A549 (cell line): ENCODE results near the gene ZNF213. TPM values are rescaled to one million over a fixed set of nuclear protein-coding genes. Genes with fewer than 3 reads are reported as not detected.

Source experiments
- ATAC-seq, 2 experiments: fragments of 200-7000 bp in 1 of 2; fragments of >200 bp in 1 of 2; cut with Nextera tagmentation in 1 of 2; cut with Tn5 transposase in 1 of 2; 3 replicates each; pipeline versions ENCODE4 v1.8.0 to v1.9.1; 2018 to 2020; ENCODE audit warnings: mild to moderate bottlenecking in 1 of 2, moderate library complexity in 1 of 2
- CTCF ChIA-PET: fragments of 300-600 bp; sonication (Branson Sonifier 250); formaldehyde crosslinking; extraction: SDS; loops from one replicate; lab custom pipeline; 2021; ENCODE audit warnings: antibody characterized with exemption, inconsistent platforms; lab: Yijun Ruan, JAX
- POLR2A ChIA-PET: fragments of 350-600 bp; formaldehyde crosslinking; extraction: SDS; loops from one replicate; lab custom pipeline; 2021; ENCODE audit warnings: antibody characterized with exemption, inconsistent platforms; lab: Yijun Ruan, JAX
- DNase-seq, 2 experiments: peaks; one replicate each; pipeline versions ENCODE4 v3.0.0 to v3.0.0-alpha.2; 2011 to 2016; ENCODE audit warnings: low read depth in 1 of 2, low spot score in 1 of 2
- FAIRE-seq: peaks from 2 replicates; lab custom pipeline; 2011; peaks lifted over from hg19 to GRCh38; lab: Jason Lieb, UNC
- H3K27ac ChIP-seq, 2 experiments: fragments of >200 bp; sonication (Bioruptor Twin); formaldehyde crosslinking; 3 replicates each; pipeline ENCODE4 v1.5.1; 2016 to 2017
- H3K4me1 ChIP-seq: fragments of >200 bp; sonication (Bioruptor Twin); formaldehyde crosslinking; 3 replicates; pipeline ENCODE4 v1.6.1; 2016
- H3K4me2 ChIP-seq: fragments of >200 bp; sonication (Bioruptor Twin); formaldehyde crosslinking; 3 replicates; pipeline ENCODE4 v1.6.1; 2016
- H3K4me3 ChIP-seq: fragments of >200 bp; sonication (Bioruptor Twin); formaldehyde crosslinking; 3 replicates; pipeline ENCODE4 v1.5.1; 2016
- H3K9me3 ChIP-seq: fragments of >200 bp; sonication (Bioruptor Twin); formaldehyde crosslinking; 3 replicates; pipeline ENCODE4 v1.6.1; 2016
- ATOH8 ChIP-seq: fragments of 250-450 bp; sonication (Bioruptor Pico); IDR thresholded peaks from 2 replicates; pipeline ENCODE4 v1.5.0; 2020; ENCODE audit warnings: low read depth, mild to moderate bottlenecking, moderate library complexity
- BCL3 ChIP-seq: fragments of >200 bp; sonication (Bioruptor Twin); formaldehyde crosslinking; IDR thresholded peaks from 3 replicates; pipeline ENCODE4 v1.6.1; 2016
- CBX2 ChIP-seq: fragments of 200-600 bp; sonication (generic); IDR thresholded peaks from 2 replicates; pipeline ENCODE4 v1.6.1; 2016; ENCODE audit warnings: low read depth, mild to moderate bottlenecking, borderline replicate concordance
- CHD2 ChIP-seq: fragments of 150-350 bp; IDR thresholded peaks from 2 replicates; pipeline ENCODE4 v1.6.1; 2014; ENCODE audit warnings: low read length; ENCODE audit not compliant: partially characterized antibody
- CTCF ChIP-seq: fragments of >200 bp; sonication (Bioruptor Twin); formaldehyde crosslinking; IDR thresholded peaks from 3 replicates; pipeline ENCODE4 v1.5.1; 2016
- EP300 ChIP-seq, 2 experiments: fragments of >200 bp; sonication (Bioruptor Twin); formaldehyde crosslinking; IDR thresholded peaks; 2 replicates in 1 of 2; 3 replicates in 1 of 2; pipeline ENCODE4 v1.6.1; 2016 to 2017
- FOSB ChIP-seq: fragments of 250-450 bp; sonication (Bioruptor Pico); IDR thresholded peaks from 2 replicates; pipeline ENCODE4 v1.5.0; 2020; ENCODE audit warnings: mild to moderate bottlenecking, moderate library complexity
- HES2 ChIP-seq: fragments of >200 bp; sonication (Bioruptor Twin); formaldehyde crosslinking; IDR thresholded peaks from 2 replicates; pipeline ENCODE4 v1.6.1; 2016
- HEYL ChIP-seq: fragments of 250-450 bp; sonication (Bioruptor Pico); IDR thresholded peaks from 2 replicates; pipeline ENCODE4 v1.8.0; 2021; ENCODE audit warnings: mild to moderate bottlenecking, moderate library complexity
- HMGXB4 ChIP-seq: fragments of 250-450 bp; sonication (Bioruptor Pico); IDR thresholded peaks from 2 replicates; pipeline ENCODE4 v1.5.0; 2021; ENCODE audit warnings: mild to moderate bottlenecking, moderate library complexity, borderline replicate concordance
- HOXB13 ChIP-seq: fragments of 250-450 bp; sonication (Bioruptor Pico); IDR thresholded peaks from 2 replicates; pipeline ENCODE4 v1.5.0; 2020; ENCODE audit warnings: low read depth, mild to moderate bottlenecking, moderate library complexity
- JUN ChIP-seq, 2 experiments: fragments of >200 bp; sonication (Bioruptor Twin); formaldehyde crosslinking; IDR thresholded peaks; 2 replicates in 1 of 2; 3 replicates in 1 of 2; pipeline ENCODE4 v1.6.1; 2016 to 2017
- KDM1A ChIP-seq: fragments of 200-600 bp; sonication (generic); IDR thresholded peaks from 2 replicates; pipeline ENCODE4 v1.6.1; 2016; ENCODE audit warnings: low read depth, mild to moderate bottlenecking
- KDM5A ChIP-seq: fragments of 200-600 bp; sonication (generic); IDR thresholded peaks from 2 replicates; pipeline ENCODE4 v1.6.1; 2016; ENCODE audit warnings: antibody characterized with exemption, mild to moderate bottlenecking
- MAZ ChIP-seq: fragments of 150-350 bp; IDR thresholded peaks from 2 replicates; pipeline ENCODE4 v1.6.1; 2014; ENCODE audit warnings: antibody characterized with exemption, low read depth, low read length, borderline replicate concordance
- PHF8 ChIP-seq: fragments of 200-600 bp; sonication (generic); IDR thresholded peaks from 2 replicates; pipeline ENCODE4 v1.6.1; 2016; ENCODE audit warnings: low read depth, mild to moderate bottlenecking, antibody characterized with exemption, moderate library complexity, borderline replicate concordance
- REST ChIP-seq: fragments of 200-600 bp; sonication (generic); IDR thresholded peaks from 2 replicates; pipeline ENCODE4 v1.6.1; 2016; ENCODE audit warnings: antibody characterized with exemption, mild to moderate bottlenecking, moderate library complexity
- RFX5 ChIP-seq: fragments of 450-650 bp; IDR thresholded peaks from 2 replicates; pipeline ENCODE4 v1.7.1; 2014; ENCODE audit warnings: antibody characterized with exemption, mild to moderate bottlenecking, moderate library complexity
- TFCP2L1 ChIP-seq: fragments of 250-450 bp; sonication (Bioruptor Pico); IDR thresholded peaks from 2 replicates; pipeline ENCODE4 v1.5.0; 2021; ENCODE audit warnings: mild to moderate bottlenecking
- TP53 ChIP-seq: fragments of 250-450 bp; sonication (Bioruptor Pico); IDR thresholded peaks from 2 replicates; pipeline ENCODE4 v1.5.0; 2021; ENCODE audit warnings: mild to moderate bottlenecking, moderate library complexity
- USF2 ChIP-seq: fragments of 450-650 bp; IDR thresholded peaks from 2 replicates; pipeline ENCODE4 v1.6.1; 2014; ENCODE audit warnings: antibody characterized with exemption
- ZC3H11A ChIP-seq: fragments of 450-650 bp; IDR thresholded peaks from 2 replicates; pipeline ENCODE4 v1.6.1; 2014; ENCODE audit warnings: antibody characterized with exemption, mild to moderate bottlenecking
- WGBS: methylation state at CpG from one replicate; pipeline ENCODE4 v1.1.6; 2017; ENCODE audit errors: missing lambda C conversion rate; 5-methylcytosine and 5-hydroxymethylcytosine counted together
- polyA plus RNA-seq, 4 experiments: library from polyadenylated mRNA; depleted of rRNA in 3 of 4; stranded (reverse); fragments of >200 nt; fragmentation: RNase III in 1 of 4; extraction: RNeasy Plus Mini Kit Qiagen cat#74134 plus additional on column Dnase treatment in 1 of 4; gene quantifications; 2 replicates in 3 of 4; 3 replicates in 1 of 4; pipeline ENCODE4 v1.2.3, GENCODE V29; 2011 to 2017

The ZNF213 gene
- polyA plus RNA-seq, 2 of the 4 experiments (the other 2 are of a cell fraction): 0.72 to 6.1 TPM

- no peak for TF ChIP-seq MAZ
- TF ChIP-seq CBX2: no peak
- TF ChIP-seq HMGXB4 (CRISPR knock-in tag): no peak
- no peak for TF ChIP-seq HES2
Observed at GRCh38 chr16:3119701-3120408, 15.0 kb upstream of the ZNF213 start (continued).

- ChIA-PET POLR2A (interaction anchor here (0.8 to 1.0 kb wide), 2 partner anchors 14 kb away, joined by 3 read pairs; partner anchors contain the start of gene ZNF213), CTCF (interaction anchor here (0.8 to 7.2 kb wide), 7 partner anchors 9 to 61 kb away, joined by 3 to 45 read pairs (median 3); no protein-coding TSS in a partner anchor)
- TF ChIP-seq BCL3 (no peak), RFX5 (no peak), KDM1A (no peak), FOSB (CRISPR knock-in tag) (no peak), HEYL (no peak), JUN (IDR thresholded peaks at IDR 0.05) (no peak), TP53 (CRISPR knock-in tag) (no peak), CHD2 (no peak), CTCF (no peak), KDM5A (no peak), HOXB13 (no peak), TFCP2L1 (CRISPR knock-in tag) (no peak), EP300 (IDR thresholded peaks at IDR 0.05) (no peak), PHF8 (no peak), ZC3H11A (no peak), USF2 (no peak), ATOH8 (no peak), MAZ (no peak), REST (no peak)
- Histone ChIP-seq H3K27ac (no peak overlapping the region), H3K9me3 (no peaks in the 10 kb centered on the region), H3K4me3 (no peak overlapping the region), H3K4me2 (no peak overlapping the region), H3K4me1 (peaks cover 8% of the 10 kb centered on the region; the same call in 1 of the 3 replicates)
- WGBS: 96% methylated on average over 15 of the region's 16 CpGs
- ATAC-seq: no peak
- DNase-seq: no peak
- no peak for FAIRE-seq
Observed at GRCh38 chr16:3120435-3120834, 14.4 kb upstream of the ZNF213 start.
